ENCODE results near the gene ACTN4.

The ACTN4 gene

GRCh38 chr19:38642176-38642575 lies 5.3 kb upstream of the ACTN4 start:
- no peak overlapping the region for H3K27ac ChIP-seq

DNA sequence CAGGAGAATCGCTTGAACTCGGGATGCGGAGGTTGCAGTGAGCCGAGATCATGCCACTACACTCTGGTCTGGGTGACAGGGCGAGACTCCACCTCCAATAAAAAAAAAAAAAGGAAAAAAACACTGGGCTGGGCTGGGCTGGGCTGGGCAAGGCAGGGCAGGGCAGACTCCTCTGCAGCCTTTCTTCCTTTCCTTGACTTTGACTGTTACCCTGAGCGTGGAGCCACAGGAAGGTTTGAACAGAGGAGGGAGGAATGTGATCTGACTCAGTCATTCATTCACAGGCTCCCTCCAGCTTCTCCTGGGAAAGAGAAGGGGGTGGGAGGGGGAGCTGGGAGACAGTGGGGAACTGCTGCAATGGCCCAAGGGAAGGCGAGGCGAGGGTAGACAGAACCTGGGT lies 2.7 kb upstream of the ACTN4 start:
- no peak overlapping the region for H3K27ac ChIP-seq

More at GRCh38 chr19:38642176-38642575, 5.3 kb upstream of the ACTN4 start:
- TF ChIP-seq ZFX (IDR thresholded peaks at IDR 0.05) = no peak

GRCh38 chr19:38647966-38648768 lies 718 bp downstream of the ACTN4 start:
- peak overlapping the region; percentile 90 for H3K27ac ChIP-seq
- TF ChIP-seq, protein P1, sequence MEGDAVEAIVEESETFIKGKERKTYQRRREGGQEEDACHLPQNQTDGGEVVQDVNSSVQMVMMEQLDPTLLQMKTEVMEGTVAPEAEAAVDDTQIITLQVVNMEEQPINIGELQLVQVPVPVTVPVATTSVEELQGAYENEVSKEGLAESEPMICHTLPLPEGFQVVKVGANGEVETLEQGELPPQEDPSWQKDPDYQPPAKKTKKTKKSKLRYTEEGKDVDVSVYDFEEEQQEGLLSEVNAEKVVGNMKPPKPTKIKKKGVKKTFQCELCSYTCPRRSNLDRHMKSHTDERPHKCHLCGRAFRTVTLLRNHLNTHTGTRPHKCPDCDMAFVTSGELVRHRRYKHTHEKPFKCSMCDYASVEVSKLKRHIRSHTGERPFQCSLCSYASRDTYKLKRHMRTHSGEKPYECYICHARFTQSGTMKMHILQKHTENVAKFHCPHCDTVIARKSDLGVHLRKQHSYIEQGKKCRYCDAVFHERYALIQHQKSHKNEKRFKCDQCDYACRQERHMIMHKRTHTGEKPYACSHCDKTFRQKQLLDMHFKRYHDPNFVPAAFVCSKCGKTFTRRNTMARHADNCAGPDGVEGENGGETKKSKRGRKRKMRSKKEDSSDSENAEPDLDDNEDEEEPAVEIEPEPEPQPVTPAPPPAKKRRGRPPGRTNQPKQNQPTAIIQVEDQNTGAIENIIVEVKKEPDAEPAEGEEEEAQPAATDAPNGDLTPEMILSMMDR (conservative IDR thresholded peaks at IDR 0.05) = no peak
- no peak for TF ChIP-seq ZFX (IDR thresholded peaks at IDR 0.05)

More for the DNA sequence above, 2.7 kb upstream of the ACTN4 start:
- TF ChIP-seq ZFX (IDR thresholded peaks at IDR 0.05) = no peak
- TF ChIP-seq, protein P1 (conservative IDR thresholded peaks at IDR 0.05) = no peak

GRCh38 chr19:38648769-38649304 lies 1.4 kb downstream of the ACTN4 start:
- no peak for TF ChIP-seq ZFX (IDR thresholded peaks at IDR 0.05)
- TF ChIP-seq, protein P1 (conservative IDR thresholded peaks at IDR 0.05) = no peak
- H3K27ac ChIP-seq = peak overlapping the region; percentile 90

DNA sequence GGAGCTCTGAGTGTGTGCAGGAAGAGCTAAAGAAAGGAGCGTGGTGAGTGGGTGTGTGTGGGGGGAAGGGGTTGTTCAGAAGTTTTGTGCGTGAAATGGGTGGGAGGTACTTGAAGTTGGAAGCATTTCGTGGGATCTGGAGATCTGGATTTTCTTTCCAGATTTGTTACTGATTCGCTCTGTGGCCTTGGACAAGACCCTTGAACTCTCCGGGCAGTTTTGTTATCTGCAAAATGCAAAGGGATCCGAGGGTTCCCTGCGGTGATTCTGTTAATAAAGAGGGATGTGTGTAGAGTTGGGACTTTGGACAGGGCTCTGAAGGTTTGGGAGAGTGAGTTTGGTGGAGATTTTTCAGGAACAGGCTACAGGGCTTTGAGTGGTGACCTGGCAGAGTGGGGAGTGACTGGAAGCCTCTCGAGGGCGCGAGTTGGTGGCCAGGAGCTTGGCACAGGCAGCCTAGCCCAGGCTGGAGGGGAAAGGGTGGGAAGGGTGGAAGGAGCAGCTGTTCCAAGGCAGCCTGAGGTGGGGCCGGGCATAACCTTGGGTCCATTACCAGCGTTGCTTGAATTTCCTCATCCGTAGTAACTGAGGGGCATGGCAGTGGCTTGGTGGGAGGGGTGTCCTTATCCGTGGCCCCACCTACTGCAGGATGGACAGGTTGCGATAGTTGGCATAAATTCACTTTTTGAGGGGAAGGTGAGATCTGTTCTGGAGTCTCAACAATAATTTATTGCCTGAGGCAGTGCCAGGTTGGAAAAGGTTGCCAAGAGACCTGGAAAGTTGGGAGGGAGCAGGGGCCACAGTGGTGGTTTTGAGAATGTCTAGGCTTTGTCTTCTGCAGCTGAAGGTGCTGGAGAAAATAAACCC lies 2.1 kb downstream of the ACTN4 start:
- TF ChIP-seq, protein P1 (conservative IDR thresholded peaks at IDR 0.05) = no peak
- TF ChIP-seq ZFX (IDR thresholded peaks at IDR 0.05) = no peak
- H3K27ac ChIP-seq = peak overlapping the region; percentile 90

DNA sequence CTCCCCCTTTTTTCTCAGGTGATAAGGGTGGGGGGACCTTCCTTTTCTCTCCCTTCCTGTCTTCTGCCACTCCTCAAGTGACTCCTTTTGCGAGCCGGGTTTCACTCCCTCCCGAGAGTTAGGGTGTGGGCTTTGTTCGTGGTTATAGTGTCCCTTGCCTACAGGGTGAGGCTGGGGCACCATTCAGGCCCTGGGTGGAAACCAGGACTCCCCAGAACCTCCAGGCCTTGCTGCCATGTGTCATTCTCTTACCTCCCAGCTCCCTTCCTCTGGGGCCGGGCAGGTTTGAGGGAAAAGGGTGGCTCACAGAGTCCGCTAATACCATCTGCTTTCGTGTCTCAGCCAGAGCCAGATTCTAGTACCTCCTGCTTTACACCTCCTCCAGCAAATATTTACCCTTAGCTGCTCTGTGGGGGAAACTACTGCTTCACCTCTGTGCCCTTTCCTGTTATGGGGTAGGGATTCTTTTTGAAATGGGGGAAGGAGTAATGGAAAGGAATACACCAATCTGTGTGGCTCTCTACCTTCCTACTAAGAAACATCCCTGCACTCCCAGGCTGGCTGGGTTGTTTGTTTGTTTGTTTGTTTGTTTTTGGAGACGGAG lies 2.8 kb downstream of the ACTN4 start:
- peak overlapping the region; percentile 90 for H3K27ac ChIP-seq
- TF ChIP-seq ZFX (IDR thresholded peaks at IDR 0.05) = no peak
- TF ChIP-seq, protein P1 (conservative IDR thresholded peaks at IDR 0.05) = no peak

GRCh38 chr19:38650911-38651584 lies 3.6 kb downstream of the ACTN4 start:
- TF ChIP-seq, protein P1 (conservative IDR thresholded peaks at IDR 0.05) = no peak
- no peak for TF ChIP-seq ZFX (IDR thresholded peaks at IDR 0.05)
- peak overlapping the region; percentile 90; the same call in 1 of the 2 replicates for H3K27ac ChIP-seq

Data from C4-2B (cell line).